PC-9 (cell line): Measurements from ENCODE around the gene RBL2. TPM values are rescaled to one million over a fixed set of nuclear protein-coding genes. Genes with fewer than 3 reads are reported as not detected.

Experiments
- BruUV-seq: library from RNA; stranded (reverse); fragments of 400-500 nt; replicated peaks from 2 replicates; lab custom pipeline; 2021; lab: Mats Ljungman, UMichigan
- CTCF ChIA-PET: fragments of 300-600 bp; sonication (Branson Sonifier 250); formaldehyde crosslinking; loops from one replicate; lab custom pipeline; 2022; ENCODE audit warnings: antibody characterized with exemption; lab: Charles Lee
- POLR2A ChIA-PET: fragments of 300-600 bp; sonication (Branson Sonifier 250); formaldehyde crosslinking; loops from one replicate; lab custom pipeline; 2022; ENCODE audit warnings: antibody characterized with exemption; ENCODE audit not compliant: unreplicated experiment; lab: Charles Lee
- DNase-seq, 2 experiments: peaks; one replicate each; pipeline versions ENCODE4 v3.0.0 to v3.0.0-alpha.2; 2015 to 2022; ENCODE audit warnings: mixed read lengths in 1 of 2
- H2AFZ ChIP-seq: fragments of 200-600 bp; sonication (generic); 2 replicates; pipeline ENCODE4 v1.8.1; 2017; ENCODE audit warnings: antibody characterized with exemption
- H3F3A ChIP-seq: fragments of 200-600 bp; sonication (generic); 2 replicates; pipeline ENCODE4 v1.8.1; 2017; ENCODE audit warnings: antibody characterized with exemption, mild to moderate bottlenecking, low read depth; ENCODE audit not compliant: insufficient read depth
- H3K27ac ChIP-seq: fragments of 200-600 bp; sonication (generic); 2 replicates; pipeline ENCODE4 v1.6.1; 2016; ENCODE audit warnings: mixed run types
- H3K27me3 ChIP-seq: fragments of 200-600 bp; sonication (generic); 2 replicates; pipeline ENCODE4 v1.6.1; 2016; ENCODE audit warnings: low read depth, mixed run types; ENCODE audit not compliant: insufficient read depth
- H3K36me3 ChIP-seq: fragments of 200-600 bp; sonication (generic); 2 replicates; pipeline ENCODE4 v1.6.1; 2016; ENCODE audit warnings: low read depth, mixed run types
- H3K4me1 ChIP-seq: fragments of 200-600 bp; sonication (generic); replicated peaks from 2 replicates; pipeline ENCODE4 v1.6.1; 2016; ENCODE audit warnings: mixed run types; ENCODE audit not compliant: insufficient read depth
- H3K4me2 ChIP-seq: fragments of 200-600 bp; sonication (generic); 2 replicates; pipeline ENCODE4 v1.6.1; 2017; ENCODE audit warnings: mixed run types
- H3K4me3 ChIP-seq: fragments of 200-600 bp; sonication (generic); 2 replicates; pipeline ENCODE4 v1.6.1; 2016; ENCODE audit warnings: mixed run types
- H3K79me2 ChIP-seq: fragments of 200-600 bp; sonication (generic); 2 replicates; pipeline ENCODE4 v1.6.1; 2017; ENCODE audit warnings: low read depth, mixed run types
- H3K9me2 ChIP-seq: fragments of 200-600 bp; sonication (generic); 2 replicates; pipeline ENCODE4 v1.8.1; 2017; ENCODE audit warnings: mild to moderate bottlenecking; ENCODE audit not compliant: insufficient read depth
- H3K9me3 ChIP-seq: fragments of 200-600 bp; sonication (generic); 2 replicates; pipeline ENCODE4 v1.8.1; 2016; ENCODE audit warnings: low read depth; ENCODE audit not compliant: insufficient read depth
- H4K20me1 ChIP-seq: fragments of 200-600 bp; sonication (generic); 2 replicates; pipeline ENCODE4 v1.8.1; 2017; ENCODE audit not compliant: insufficient read depth
- CTCF ChIP-seq: fragments of 200-600 bp; sonication (generic); conservative IDR thresholded peaks from 2 replicates; pipeline ENCODE4 v1.6.1; 2017; ENCODE audit warnings: mixed run types, antibody characterized with exemption, mild to moderate bottlenecking, moderate library complexity
- EZH2 ChIP-seq: fragments of 200-600 bp; sonication (generic); IDR thresholded peaks from 2 replicates; pipeline ENCODE4 v1.8.0; 2017; ENCODE audit warnings: antibody characterized with exemption, low read depth
- intact Hi-C: fragments of 100-400 bp; cut with micrococcal nuclease; formaldehyde crosslinking; loops from one replicate; pipeline ENCODE4 v1.10.0; 2022; ENCODE audit not compliant: unreplicated experiment
- total RNA-seq: library from RNA; stranded (reverse); gene quantifications from 2 replicates; pipeline ENCODE4 v1.2.3, GENCODE V29; 2021

Gene RBL2
- total RNA-seq, 1 experiment from 2014 or later = 72.0 TPM

- CTCF ChIA-PET = no interaction called here
- Histone ChIP-seq H3F3A (0 out of 2 replicates have a peak, but pooled peaks cover 5% of the 10 kb centered on the region), H2AFZ (no peak overlapping the region), H3K4me1 (no peaks in the 10 kb centered on the region), H3K79me2 (no peaks in the 10 kb centered on the region), H4K20me1 (no peaks in the 10 kb centered on the region), H3K9me2 (no peaks in the 10 kb centered on the region), H3K27me3 (no peaks in the 10 kb centered on the region), H3K4me2 (no peak overlapping the region), H3K27ac (no peak overlapping the region), H3K9me3 (no peaks in the 10 kb centered on the region), H3K4me3 (no peak overlapping the region), H3K36me3 (peaks cover 28% of the 10 kb centered on the region)
- no peak for DNase-seq
- no TSS peak for BruUV-seq
- intact Hi-C loops = no loop called here
- POLR2A ChIA-PET = no interaction called here
- TF ChIP-seq EZH2 (no peak), CTCF (no peak)
Observed at GRCh38 chr16:53484542-53484941, 50.3 kb downstream of the RBL2 start.

- no TSS peak for BruUV-seq
- no peak overlapping the region for H3K4me3 ChIP-seq
- H3K27ac ChIP-seq = no peak overlapping the region
- H4K20me1 ChIP-seq = no peaks in the 10 kb centered on the region
- H3K4me1 ChIP-seq = no peaks in the 10 kb centered on the region
- no peak overlapping the region for H3K4me2 ChIP-seq
- ChIA-PET CTCF (no interaction called here), POLR2A (no interaction called here)
- 0 out of 2 replicates have a peak, but pooled peaks cover 5% of the 10 kb centered on the region for H3F3A ChIP-seq
- intact Hi-C loops = no loop called here
- no peak overlapping the region for H2AFZ ChIP-seq
- H3K9me3 ChIP-seq = no peaks in the 10 kb centered on the region
- TF ChIP-seq EZH2 (no peak), CTCF (no peak)
- H3K36me3 ChIP-seq = peaks cover 32% of the 10 kb centered on the region
- no peaks in the 10 kb centered on the region for H3K9me2 ChIP-seq
- no peaks in the 10 kb centered on the region for H3K27me3 ChIP-seq
- H3K79me2 ChIP-seq = no peaks in the 10 kb centered on the region
- DNase-seq = no peak
Observed at GRCh38 chr16:53486230-53486629, 52.0 kb downstream of the RBL2 start.

GRCh38 chr16:53489755-53490154 is 55.5 kb downstream of the RBL2 start:
- Histone ChIP-seq H3K9me2 (no peaks in the 10 kb centered on the region), H3K36me3 (peaks cover 45% of the 10 kb centered on the region), H3K4me2 (no peak overlapping the region), H3K27ac (no peak overlapping the region), H3K27me3 (no peaks in the 10 kb centered on the region), H3F3A (0 out of 2 replicates have a peak, but pooled peaks cover 5% of the 10 kb centered on the region), H3K79me2 (no peaks in the 10 kb centered on the region), H3K4me3 (no peak overlapping the region), H3K9me3 (no peaks in the 10 kb centered on the region), H4K20me1 (no peaks in the 10 kb centered on the region), H3K4me1 (no peaks in the 10 kb centered on the region), H2AFZ (no peak overlapping the region)
- intact Hi-C loops = no loop called here
- TF ChIP-seq CTCF = no peak
- ChIA-PET POLR2A (interaction anchor here (0.7 kb wide), 1 partner anchor 1943 kb away, joined by 5 read pairs; no protein-coding TSS in a partner anchor), CTCF (no interaction called here)
- BruUV-seq = no TSS peak
- no peak for DNase-seq
